ENCODE measurements around the gene OAF. TPM values are rescaled to one million over a fixed set of nuclear protein-coding genes. Genes with fewer than 3 reads are reported as not detected.

Gene OAF
- total RNA-seq, 1 experiment from 2014 or later, result 25.0 TPM

GRCh38 chr11:120211522-120212258 lies 858 bp downstream of the OAF start:
- intact Hi-C loops (cut with micrococcal nuclease; ENCODE audit: unreplicated experiment), result no loop called here
- no TSS peak for BruUV-seq (replicated peaks)
- peak overlapping the region; percentile 80 for H3K27ac ChIP-seq (ENCODE audit: low read depth, low read length, poor library complexity, severe bottlenecking)
- TF ChIP-seq CTCF (conservative IDR thresholded peaks at IDR 0.05; ENCODE audit: low read depth, low read length), result no peak
- TF ChIP-seq EZH2 (IDR thresholded peaks at IDR 0.05; ENCODE audit: borderline replicate concordance, low read depth, low read length, poor library complexity, severe bottlenecking), result no peak
- no peaks in the 10 kb centered on the region for H3K9me3 ChIP-seq (ENCODE audit: low read depth, low read length, poor library complexity, severe bottlenecking)
- H3K4me1 ChIP-seq (ENCODE audit: insufficient read depth, low read length, poor library complexity, severe bottlenecking), result peaks cover 34% of the 10 kb centered on the region
- no peaks in the 10 kb centered on the region for H3K27me3 ChIP-seq (replicated peaks; ENCODE audit: insufficient read depth, low read depth, low read length, poor library complexity)
- ChIA-PET CTCF (interaction anchor here (0.9 kb wide), 1 partner anchor 21 kb away, joined by 3 read pairs; no protein-coding TSS in a partner anchor), POLR2A (ENCODE audit: low non-redundant PET) (no interaction called here)
- H3K4me3 ChIP-seq (ENCODE audit: low read depth, low read length, poor library complexity, severe bottlenecking), result peak overlapping the region; percentile 82
- no peaks in the 10 kb centered on the region for H3K36me3 ChIP-seq (ENCODE audit: insufficient read depth, low read length, poor library complexity, severe bottlenecking)
- no peak for DNase-seq (ENCODE audit: low spot score)

GRCh38 chr11:120212259-120212878 lies 1.5 kb downstream of the OAF start:
- POLR2A ChIA-PET (ENCODE audit: low non-redundant PET), result interaction anchor here (0.7 kb wide), 1 partner anchor 256 kb away, joined by 9 read pairs; no protein-coding TSS in a partner anchor
- peaks cover 34% of the 10 kb centered on the region for H3K4me1 ChIP-seq (ENCODE audit: insufficient read depth, low read length, poor library complexity, severe bottlenecking)
- CTCF ChIA-PET, result interaction anchor here (0.6 to 0.9 kb wide), 2 partner anchors 22 to 981 kb away, joined by 3 to 6 read pairs; no protein-coding TSS in a partner anchor
- TF ChIP-seq CTCF (conservative IDR thresholded peaks at IDR 0.05; ENCODE audit: low read depth, low read length) (no peak), EZH2 (IDR thresholded peaks at IDR 0.05; ENCODE audit: borderline replicate concordance, low read depth, low read length, poor library complexity, severe bottlenecking) (no peak)
- TSS peak; percentile 55 for BruUV-seq (replicated peaks)
- no peaks in the 10 kb centered on the region for H3K36me3 ChIP-seq (ENCODE audit: insufficient read depth, low read length, poor library complexity, severe bottlenecking)
- H3K4me3 ChIP-seq (ENCODE audit: low read depth, low read length, poor library complexity, severe bottlenecking), result peak overlapping the region; percentile 15
- no peak overlapping the region for H3K27ac ChIP-seq (ENCODE audit: low read depth, low read length, poor library complexity, severe bottlenecking)
- intact Hi-C loops (cut with micrococcal nuclease; ENCODE audit: unreplicated experiment), result no loop called here
- no peaks in the 10 kb centered on the region for H3K9me3 ChIP-seq (ENCODE audit: low read depth, low read length, poor library complexity, severe bottlenecking)
- no peak for DNase-seq (ENCODE audit: low spot score)
- H3K27me3 ChIP-seq (replicated peaks; ENCODE audit: insufficient read depth, low read depth, low read length, poor library complexity), result no peaks in the 10 kb centered on the region

- TF ChIP-seq EZH2 (IDR thresholded peaks at IDR 0.05; ENCODE audit: borderline replicate concordance, low read depth, low read length, poor library complexity, severe bottlenecking) (no peak), CTCF (conservative IDR thresholded peaks at IDR 0.05; ENCODE audit: low read depth, low read length) (no peak)
- Histone ChIP-seq H3K27ac (ENCODE audit: low read depth, low read length, poor library complexity, severe bottlenecking) (no peak overlapping the region), H3K9me3 (ENCODE audit: low read depth, low read length, poor library complexity, severe bottlenecking) (no peaks in the 10 kb centered on the region), H3K4me3 (ENCODE audit: low read depth, low read length, poor library complexity, severe bottlenecking) (no peak overlapping the region), H3K4me1 (ENCODE audit: insufficient read depth, low read length, poor library complexity, severe bottlenecking) (peaks cover 28% of the 10 kb centered on the region), H3K36me3 (ENCODE audit: insufficient read depth, low read length, poor library complexity, severe bottlenecking) (no peaks in the 10 kb centered on the region), H3K27me3 (replicated peaks; ENCODE audit: insufficient read depth, low read depth, low read length, poor library complexity) (no peaks in the 10 kb centered on the region)
- POLR2A ChIA-PET (ENCODE audit: low non-redundant PET), result interaction anchor here (0.7 kb wide), 1 partner anchor 256 kb away, joined by 9 read pairs; no protein-coding TSS in a partner anchor
- intact Hi-C loops (cut with micrococcal nuclease; ENCODE audit: unreplicated experiment), result no loop called here
- no peak for DNase-seq (ENCODE audit: low spot score)
- CTCF ChIA-PET, result interaction anchor here (0.6 to 0.9 kb wide), 2 partner anchors 23 to 981 kb away, joined by 3 to 6 read pairs; no protein-coding TSS in a partner anchor
- BruUV-seq (replicated peaks), result no TSS peak
Measured at GRCh38 chr11:120212926-120213325, 2.1 kb downstream of the OAF start.

All from A673 (cell line).